Sigmoid colon (tissue), 4 donors: ENCODE results near the gene AIF1.

Experiments
- EP300 ChIP-seq, 4 donors: sonication (generic); formaldehyde crosslinking; IDR thresholded peaks; one replicate each; pipeline ENCODE4 v1.6.1; 2017; ENCODE audit warnings: antibody characterized with exemption in 4 of 4
- POLR2A ChIP-seq, 2 donors: fragments of 450-650 bp; IDR thresholded peaks; one replicate each; pipeline ENCODE4 v1.6.1; 2016; ENCODE audit warnings: antibody characterized with exemption in 2 of 2, mild to moderate bottlenecking in 2 of 2, moderate library complexity in 2 of 2
- POLR2AphosphoS5 ChIP-seq, 4 donors: sonication (generic); formaldehyde crosslinking; IDR thresholded peaks; one replicate each; pipeline ENCODE4 v1.6.1; 2017; ENCODE audit warnings: antibody characterized with exemption in 4 of 4
- TF ChIP-seq, protein P1 (sequence below), 4 experiments: fragments of 450-650 bp in 3 of 4; fragments of 200-600 bp in 1 of 4; IDR thresholded peaks; one replicate each; pipeline ENCODE4 v1.5.1; 2016 to 2019; ENCODE audit warnings: antibody characterized with exemption in 4 of 4, mild to moderate bottlenecking in 3 of 4, moderate library complexity in 2 of 4

DNA sequence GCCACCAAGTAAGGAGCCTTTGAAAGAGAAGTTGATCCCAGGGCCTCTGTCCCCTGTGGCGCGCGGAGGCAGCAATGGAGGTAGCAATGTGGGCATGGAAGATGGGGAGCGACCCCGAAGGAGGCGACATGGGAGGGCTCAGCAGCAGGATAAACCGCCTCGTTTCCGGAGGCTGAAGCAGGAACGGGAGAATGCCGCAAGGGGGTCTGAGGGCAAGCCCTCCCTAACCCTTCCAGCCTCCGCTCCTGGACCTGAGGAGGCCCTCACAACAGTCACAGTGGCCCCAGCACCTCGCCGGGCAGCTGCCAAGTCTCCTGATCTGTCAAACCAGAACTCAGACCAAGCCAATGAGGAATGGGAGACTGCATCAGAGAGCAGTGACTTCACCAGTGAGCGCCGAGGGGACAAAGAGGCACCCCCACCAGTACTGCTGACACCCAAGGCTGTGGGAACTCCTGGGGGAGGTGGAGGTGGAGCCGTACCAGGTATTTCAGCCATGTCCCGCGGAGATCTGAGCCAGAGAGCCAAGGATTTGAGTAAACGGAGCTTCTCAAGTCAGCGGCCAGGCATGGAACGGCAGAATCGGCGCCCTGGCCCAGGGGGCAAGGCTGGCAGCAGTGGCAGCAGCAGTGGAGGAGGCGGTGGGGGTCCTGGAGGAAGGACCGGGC, 17.4 kb downstream of the AIF1 start:
- no peak for TF ChIP-seq POLR2A (IDR thresholded peaks at IDR 0.05)
- TF ChIP-seq, protein P1, sequence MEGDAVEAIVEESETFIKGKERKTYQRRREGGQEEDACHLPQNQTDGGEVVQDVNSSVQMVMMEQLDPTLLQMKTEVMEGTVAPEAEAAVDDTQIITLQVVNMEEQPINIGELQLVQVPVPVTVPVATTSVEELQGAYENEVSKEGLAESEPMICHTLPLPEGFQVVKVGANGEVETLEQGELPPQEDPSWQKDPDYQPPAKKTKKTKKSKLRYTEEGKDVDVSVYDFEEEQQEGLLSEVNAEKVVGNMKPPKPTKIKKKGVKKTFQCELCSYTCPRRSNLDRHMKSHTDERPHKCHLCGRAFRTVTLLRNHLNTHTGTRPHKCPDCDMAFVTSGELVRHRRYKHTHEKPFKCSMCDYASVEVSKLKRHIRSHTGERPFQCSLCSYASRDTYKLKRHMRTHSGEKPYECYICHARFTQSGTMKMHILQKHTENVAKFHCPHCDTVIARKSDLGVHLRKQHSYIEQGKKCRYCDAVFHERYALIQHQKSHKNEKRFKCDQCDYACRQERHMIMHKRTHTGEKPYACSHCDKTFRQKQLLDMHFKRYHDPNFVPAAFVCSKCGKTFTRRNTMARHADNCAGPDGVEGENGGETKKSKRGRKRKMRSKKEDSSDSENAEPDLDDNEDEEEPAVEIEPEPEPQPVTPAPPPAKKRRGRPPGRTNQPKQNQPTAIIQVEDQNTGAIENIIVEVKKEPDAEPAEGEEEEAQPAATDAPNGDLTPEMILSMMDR (IDR thresholded peaks at IDR 0.05): no peak
- peak in 1 of 4 donors; percentile 6 for TF ChIP-seq POLR2AphosphoS5 (IDR thresholded peaks at IDR 0.05)
- TF ChIP-seq EP300 (IDR thresholded peaks at IDR 0.05): no peak
